Hepatocyte (in vitro differentiated cells): ENCODE data around the gene UNC13D.

Experiments used
- CTCF ChIP-seq: fragments of 200-600 bp; sonication (generic); IDR thresholded peaks from 2 replicates; pipeline ENCODE4 v1.5.1; 2016; ENCODE audit warnings: antibody characterized with exemption, mild to moderate bottlenecking; ENCODE audit not compliant: poor library complexity
- EZH2 ChIP-seq: fragments of 200-600 bp; sonication (generic); IDR thresholded peaks from 2 replicates; pipeline ENCODE4 v1.6.1; 2016; ENCODE audit warnings: antibody characterized with exemption, mild to moderate bottlenecking, borderline replicate concordance
- EZH2phosphoT487 ChIP-seq: fragments of 200-600 bp; sonication (generic); IDR thresholded peaks from one replicate; pipeline ENCODE4 v1.6.1; 2018; ENCODE audit warnings: antibody characterized with exemption, mild to moderate bottlenecking, low read depth, moderate library complexity; ENCODE audit not compliant: unreplicated experiment, severe bottlenecking

GRCh38 chr17:75845933-75846691 is 1.9 kb upstream of the UNC13D start:
- TF ChIP-seq CTCF = no peak
- no peak for TF ChIP-seq EZH2phosphoT487
- no peak for TF ChIP-seq EZH2
